GM18511 (cell line): ENCODE data around the gene CD300C.
"Not testable (repeated sequence)": the region's sequence is repeated elsewhere in the genome, so short reads cannot be mapped to it uniquely, and the experiment has no call there.

Source experiments
- ATAC-seq: cut with Tn5 transposase; IDR thresholded peaks from one replicate; pipeline ENCODE4 v1.9.1; 2021; ENCODE audit warnings: mild to moderate bottlenecking, moderate library complexity; ENCODE audit not compliant: unreplicated experiment

Gene CD300C

DNA sequence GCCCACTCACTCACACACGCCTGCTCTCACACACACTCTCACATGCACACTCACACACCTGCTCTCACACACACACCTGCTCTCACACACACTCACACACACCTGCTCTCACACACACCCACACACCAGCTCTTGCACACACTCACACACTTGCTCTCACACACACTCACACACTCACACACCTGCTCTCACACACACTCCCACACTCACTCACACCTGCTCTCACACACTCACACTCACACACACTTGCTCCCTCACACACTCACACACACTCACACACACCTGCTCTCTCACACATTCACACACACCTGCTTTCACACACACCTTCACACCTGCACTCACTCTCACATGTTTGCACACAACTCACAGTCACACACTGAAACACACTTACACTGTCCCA is 17.4 kb upstream of the CD300C start:
- ATAC-seq = no peak

DNA sequence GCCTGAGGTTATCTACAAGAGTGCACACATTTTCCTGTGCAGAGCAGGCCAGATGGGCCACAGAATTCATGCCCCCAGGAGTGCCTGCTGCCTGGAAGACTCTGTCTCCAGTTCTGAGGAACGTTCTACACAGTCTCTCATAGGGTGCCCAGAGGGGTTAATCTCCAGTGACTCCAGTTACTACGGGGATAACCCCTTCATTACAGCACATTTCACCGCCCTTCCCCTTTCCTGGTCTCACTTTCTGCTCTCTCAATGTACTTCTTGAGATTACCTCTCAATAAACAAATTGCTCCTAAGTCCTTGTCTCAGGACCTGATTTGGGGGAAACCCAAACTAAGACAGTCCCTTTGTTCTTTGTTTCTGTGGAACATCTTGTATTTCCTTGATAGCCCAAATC is 15.7 kb upstream of the CD300C start:
- no peak for ATAC-seq

DNA sequence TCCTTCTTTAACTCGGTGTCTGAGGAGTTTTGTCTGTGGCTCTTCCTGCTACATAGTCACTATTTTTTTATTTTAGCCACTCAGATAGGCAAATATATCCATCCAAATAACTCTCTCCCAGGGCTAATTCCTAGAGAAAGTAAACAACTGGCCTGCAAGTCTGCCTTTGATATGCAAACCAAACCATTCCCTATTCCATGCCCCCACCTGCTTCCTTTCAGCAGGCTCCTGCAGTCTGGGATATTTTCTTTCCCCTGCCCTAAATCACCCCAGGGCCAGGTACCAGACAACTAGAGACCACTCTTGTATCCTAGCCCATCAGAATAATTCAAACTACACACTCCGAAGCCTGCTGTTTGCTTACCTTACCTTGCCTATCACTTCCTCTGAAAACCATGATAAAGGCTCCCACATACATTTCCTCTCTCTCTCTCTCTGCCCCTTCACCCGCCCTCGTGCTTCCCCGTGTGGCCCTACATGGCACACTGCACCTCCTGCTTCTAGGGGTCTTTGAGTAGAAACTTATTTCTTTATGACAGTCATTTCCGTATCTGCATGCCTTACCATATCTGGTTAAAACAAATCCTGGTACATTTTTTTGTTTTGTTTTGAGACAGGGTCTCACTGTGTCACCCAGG is 13.1 kb upstream of the CD300C start:
- ATAC-seq = no peak

DNA sequence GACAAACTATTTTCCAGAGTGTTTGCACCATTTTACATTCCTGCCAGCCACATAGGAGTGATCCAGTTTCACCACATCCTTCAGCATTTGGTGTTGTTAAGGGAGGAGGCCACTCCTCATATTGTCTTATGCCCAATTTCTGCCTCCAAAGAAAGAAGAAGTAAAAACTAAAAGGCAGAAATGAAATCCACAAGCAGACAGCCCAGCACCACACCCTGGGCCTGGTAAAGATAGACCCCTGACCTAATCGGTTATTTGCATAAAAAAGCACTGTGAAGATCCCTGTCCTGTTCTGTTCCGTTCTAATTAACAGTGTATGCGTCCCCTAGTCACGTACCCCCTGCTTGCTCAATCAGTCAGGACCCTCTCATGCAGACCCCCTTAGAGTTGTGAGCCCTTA is 12.5 kb upstream of the CD300C start:
- not testable (repeated sequence) for ATAC-seq

DNA sequence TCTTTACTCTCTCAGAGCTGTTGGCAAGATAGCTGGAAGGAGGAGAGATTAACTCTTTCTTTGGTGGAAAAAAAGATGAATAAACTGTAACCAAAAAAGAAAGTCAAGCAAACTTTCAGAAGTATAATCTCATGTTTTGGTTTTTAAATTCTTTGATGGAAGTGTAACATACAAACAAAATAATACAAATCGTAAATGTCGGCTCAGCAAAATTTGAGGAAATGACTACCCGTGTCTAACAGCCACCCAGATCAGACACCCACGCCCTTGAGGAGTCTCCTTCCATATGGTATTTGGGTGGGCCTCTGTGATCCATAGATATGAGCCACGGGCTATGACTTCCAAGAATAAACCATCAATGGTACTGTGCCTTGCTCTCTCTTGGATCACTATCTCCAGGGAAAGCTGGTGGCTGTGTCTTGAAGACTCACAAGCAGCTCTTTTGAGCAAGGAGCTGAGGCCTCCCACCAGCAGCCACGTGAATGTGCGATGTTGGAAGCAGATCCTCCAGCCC is 9.6 kb upstream of the CD300C start:
- no peak for ATAC-seq

- ATAC-seq = no peak
Measured at GRCh38 chr17:74554909-74555308, 9.0 kb upstream of the CD300C start.

DNA sequence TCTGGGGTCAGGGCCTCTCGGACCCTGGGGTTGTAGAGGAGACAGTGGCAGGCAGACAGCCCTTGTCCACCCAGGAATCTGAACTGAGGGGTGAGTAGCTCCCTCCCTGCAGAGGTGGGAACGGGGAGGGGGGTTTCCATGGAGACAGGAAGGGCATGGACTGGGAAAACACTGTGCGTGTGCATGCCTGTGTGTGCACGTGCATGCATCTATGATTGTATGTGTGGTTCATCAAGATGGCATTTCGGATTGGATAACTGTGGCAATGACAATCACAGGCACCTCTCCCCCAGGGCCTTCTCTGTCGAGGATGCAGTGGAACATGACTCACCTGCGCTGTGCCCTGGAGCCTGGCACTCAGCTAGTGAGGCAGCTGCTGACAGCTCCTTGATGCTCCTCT is 6.1 kb upstream of the CD300C start:
- ATAC-seq = no peak

- no peak for ATAC-seq
Measured at GRCh38 chr17:74550602-74551001, 4.7 kb upstream of the CD300C start.

GRCh38 chr17:74549343-74549742 is 3.4 kb upstream of the CD300C start:
- no peak for ATAC-seq

DNA sequence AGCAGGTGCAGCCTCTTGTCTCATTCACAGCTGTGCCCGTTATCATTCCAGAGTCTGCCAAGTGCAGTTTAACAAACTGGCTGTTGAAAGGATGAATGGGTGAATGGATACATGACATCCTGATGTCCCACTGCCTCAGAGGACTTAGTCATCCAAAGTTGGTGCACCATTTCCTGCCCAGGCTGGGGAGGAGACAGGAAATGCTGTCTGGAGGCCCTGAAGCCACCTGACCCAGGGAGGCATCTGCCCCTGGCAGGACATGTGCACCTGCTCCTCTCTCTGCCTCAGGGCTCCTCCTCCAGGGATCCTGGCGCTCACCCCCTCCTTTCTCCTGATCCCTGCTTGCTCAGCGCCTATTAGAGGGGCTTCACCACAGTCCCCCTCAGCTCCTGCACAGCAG is 1.8 kb upstream of the CD300C start:
- ATAC-seq = no peak

DNA sequence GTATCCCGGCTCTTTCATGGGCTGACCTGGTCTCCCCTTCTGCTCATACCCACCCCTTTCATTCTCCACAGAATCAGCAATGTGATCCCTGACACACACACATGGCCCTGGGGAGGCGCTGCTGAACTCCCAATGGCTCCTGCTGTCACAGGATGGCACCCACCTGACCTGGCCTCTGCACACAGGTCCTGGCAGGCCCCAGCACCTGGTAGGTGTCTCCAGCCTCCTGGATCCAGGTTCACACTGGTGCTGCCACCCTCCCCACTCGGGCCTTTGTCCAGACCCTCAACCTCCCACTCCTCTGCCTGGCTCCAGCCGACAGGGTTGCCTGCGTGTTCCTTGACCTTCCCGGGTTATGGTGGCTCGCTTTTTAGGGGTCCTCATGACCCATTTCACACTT is 1.3 kb upstream of the CD300C start:
- ATAC-seq = no peak

DNA sequence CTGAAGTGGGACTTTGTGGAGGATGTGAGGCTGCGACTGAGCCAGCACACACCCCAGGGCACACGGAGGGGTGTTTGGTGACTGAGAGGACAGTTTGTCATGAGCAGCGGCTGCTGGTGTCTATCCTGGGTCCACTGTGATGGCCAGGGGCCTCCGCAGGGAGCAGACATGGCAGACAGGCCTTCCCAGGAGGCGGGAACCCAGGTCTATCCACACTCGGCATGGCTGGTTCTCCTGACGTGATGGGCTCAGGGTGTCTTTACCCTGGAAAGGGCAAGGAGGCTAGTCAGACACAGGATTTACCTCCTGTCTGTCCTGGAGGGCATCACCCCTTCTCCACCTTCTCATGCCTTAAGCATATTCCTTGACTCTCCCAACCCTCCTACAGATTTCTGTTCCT is 671 bp upstream of the CD300C start:
- no peak for ATAC-seq

- no peak for ATAC-seq
Measured at GRCh38 chr17:74544991-74545842, 698 bp downstream of the CD300C start.

GRCh38 chr17:74543891-74544760 is 1.8 kb downstream of the CD300C start:
- no peak for ATAC-seq

- ATAC-seq = no peak
Measured at GRCh38 chr17:74543406-74543805, 2.5 kb downstream of the CD300C start.

GRCh38 chr17:74542727-74543383 is 3.1 kb downstream of the CD300C start:
- no peak for ATAC-seq

GRCh38 chr17:74542166-74542565 is 3.7 kb downstream of the CD300C start:
- no peak for ATAC-seq

- ATAC-seq = no peak
Measured at GRCh38 chr17:74541176-74542111, 4.5 kb downstream of the CD300C start.

DNA sequence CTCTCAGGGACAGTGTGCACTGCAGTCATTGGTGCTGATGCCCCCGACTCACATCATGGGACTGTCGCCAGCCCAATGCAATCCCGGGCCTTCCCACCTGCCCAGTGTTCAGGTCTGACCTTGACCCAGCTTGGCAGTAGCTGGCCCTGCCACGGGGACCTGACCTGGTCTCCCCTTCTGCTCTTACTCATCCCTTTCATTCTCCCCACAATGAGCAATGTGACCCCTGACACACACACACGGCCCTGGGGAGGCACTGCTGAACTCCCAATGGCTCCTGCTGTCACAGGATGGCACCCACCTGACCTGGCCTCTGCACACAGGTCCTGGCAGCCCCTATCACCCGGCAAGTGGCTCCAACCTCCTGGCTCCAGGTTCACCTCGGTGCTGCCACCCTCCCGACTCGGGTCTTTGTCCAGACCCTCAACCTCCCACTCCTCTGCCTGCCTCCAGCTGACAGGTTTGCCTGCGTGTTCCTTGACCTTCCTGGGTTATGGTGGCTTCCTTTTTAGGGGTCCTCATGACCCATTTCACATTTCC is 6.6 kb downstream of the CD300C start:
- no peak for ATAC-seq
